Duodenal mucosa (tissue), 2 donors: ENCODE data around the gene STX17.
"Not testable (repeated sequence)": the region's sequence is repeated elsewhere in the genome, so short reads cannot be mapped to it uniquely, and the experiment has no call there.

Experiments
- H3K27ac ChIP-seq: one replicate; pipeline ENCODE4 v1.7.0; 2013; ENCODE audit warnings: low read depth, low read length
- H3K27me3 ChIP-seq, 2 donors: one replicate each; pipeline ENCODE4 v1.7.0; 2013; ENCODE audit warnings: low read length in 2 of 2, control low read depth in 1 of 2; ENCODE audit not compliant: insufficient read depth in 2 of 2, control insufficient read depth in 1 of 2
- H3K36me3 ChIP-seq, 2 donors: one replicate each; pipeline ENCODE4 v1.7.0; 2013; ENCODE audit warnings: low read length in 2 of 2, control low read depth in 1 of 2; ENCODE audit not compliant: insufficient read depth in 2 of 2, control insufficient read depth in 1 of 2
- H3K4me1 ChIP-seq, 2 donors: one replicate each; pipeline ENCODE4 v1.7.0; 2013; ENCODE audit warnings: low read length in 2 of 2, control low read depth in 1 of 2; ENCODE audit not compliant: insufficient read depth in 2 of 2, control insufficient read depth in 1 of 2
- H3K4me3 ChIP-seq, 2 donors: one replicate each; pipeline ENCODE4 v1.7.0; 2013; ENCODE audit warnings: low read length in 2 of 2, low read depth in 1 of 2
- H3K9ac ChIP-seq, 2 donors: one replicate each; pipeline ENCODE4 v1.7.0; 2013; ENCODE audit warnings: low read length in 2 of 2, low read depth in 1 of 2
- H3K9me3 ChIP-seq, 2 donors: one replicate each; pipeline ENCODE4 v1.7.0; 2013; ENCODE audit warnings: low read length in 2 of 2, control low read depth in 1 of 2; ENCODE audit not compliant: control insufficient read depth in 1 of 2

Gene STX17

DNA sequence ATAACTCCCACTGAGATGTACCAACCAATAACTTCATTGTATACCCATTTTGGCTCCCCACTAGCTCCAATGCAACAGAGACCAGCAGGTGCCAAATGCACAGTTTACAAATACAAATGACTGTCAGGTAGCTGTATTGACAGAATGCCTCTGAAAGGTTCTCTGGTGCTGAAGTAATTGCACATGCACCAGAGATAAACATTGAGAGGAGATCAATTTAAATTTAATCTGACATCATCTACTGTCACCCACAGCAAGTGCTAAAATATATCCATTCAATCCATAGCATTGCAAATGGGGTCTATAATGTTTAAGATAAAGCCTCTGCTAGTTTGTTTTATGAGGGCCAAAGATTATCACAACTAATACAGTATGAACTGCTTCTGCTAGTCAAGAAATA lies 80.2 kb downstream of the STX17 start:
- Histone ChIP-seq H3K4me1 (no peaks in the 10 kb centered on the region), H3K27me3 (no peaks in the 10 kb centered on the region), H3K36me3 (peaks cover 2 to 11% of the 10 kb centered on the region in 2 donors), H3K9ac (no peak overlapping the region), H3K9me3 (peaks cover 3 to 8% of the 10 kb centered on the region in 2 donors), H3K27ac (no peak overlapping the region), H3K4me3 (no peak overlapping the region)

DNA sequence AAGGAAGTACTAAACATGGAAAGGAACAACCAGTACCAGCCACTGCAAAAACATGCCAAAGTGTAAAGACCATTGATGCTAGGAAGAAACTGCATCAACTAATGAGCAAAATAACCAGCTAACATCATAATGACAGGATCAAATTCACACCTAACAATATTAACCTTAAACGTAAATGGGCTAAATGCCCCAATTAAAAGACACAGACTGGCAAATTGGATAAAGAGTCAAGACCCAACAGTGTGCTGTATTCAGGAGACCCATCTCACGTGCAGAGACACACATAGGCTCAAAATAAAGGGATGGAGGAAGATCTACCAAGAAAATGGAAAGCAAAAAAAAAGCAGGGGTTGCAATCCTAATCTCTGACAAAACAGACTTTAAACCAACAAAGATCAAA lies 84.1 kb downstream of the STX17 start:
- not testable (repeated sequence) for H3K4me3 ChIP-seq, H3K4me1 ChIP-seq, H3K27ac ChIP-seq, H3K9ac ChIP-seq, H3K27me3 ChIP-seq, H3K36me3 ChIP-seq
- H3K9me3 ChIP-seq: peaks cover 3 to 12% of the 10 kb centered on the region in 2 donors

DNA sequence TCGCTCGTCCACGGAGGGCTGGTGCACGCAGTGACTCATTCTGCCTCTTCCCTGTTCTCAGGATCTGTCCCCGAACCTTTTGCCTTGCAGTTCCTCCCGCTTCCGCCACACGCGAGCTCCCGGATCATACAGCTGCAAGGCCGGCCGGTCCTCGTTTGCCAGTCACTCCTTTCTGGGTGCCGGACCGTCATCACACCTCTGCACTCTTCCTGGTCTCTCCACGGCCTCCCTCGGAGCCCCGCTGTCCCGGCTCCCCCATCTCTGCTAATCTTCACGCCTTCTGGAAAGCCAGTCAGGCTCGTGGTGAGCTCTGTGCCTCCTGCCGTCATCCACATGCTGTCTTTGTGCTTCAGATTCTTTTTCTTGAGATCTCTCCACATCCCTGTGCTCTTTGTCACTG lies 91.8 kb downstream of the STX17 start:
- no peaks in the 10 kb centered on the region for H3K27me3 ChIP-seq
- H3K27ac ChIP-seq: no peak overlapping the region
- H3K36me3 ChIP-seq: peaks cover 1 to 8% of the 10 kb centered on the region in 2 donors
- H3K4me3 ChIP-seq: no peak overlapping the region
- H3K4me1 ChIP-seq: no peaks in the 10 kb centered on the region
- peaks cover 0 to 3% of the 10 kb centered on the region in 2 donors for H3K9me3 ChIP-seq
- no peak overlapping the region for H3K9ac ChIP-seq

DNA sequence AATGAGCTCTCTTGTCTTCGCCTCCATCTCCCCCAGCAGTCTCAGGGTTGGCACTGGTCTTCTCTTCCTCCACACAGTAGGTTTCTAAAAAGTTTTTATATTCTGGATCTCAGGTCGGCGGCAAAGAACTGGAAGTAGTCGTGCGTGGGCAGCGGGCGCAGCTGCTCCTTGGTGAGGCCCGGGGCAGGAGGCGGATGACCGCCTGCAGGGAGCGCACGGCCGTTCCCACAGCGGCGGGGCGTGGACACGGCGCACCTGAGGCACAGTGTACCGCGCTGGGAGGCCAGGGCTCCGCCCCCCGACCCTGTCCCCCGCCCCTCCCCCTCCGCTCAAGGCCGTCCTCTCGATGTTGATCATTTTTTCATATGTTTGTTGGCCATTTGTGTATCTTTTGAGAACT lies 92.4 kb downstream of the STX17 start:
- peaks cover 0 to 3% of the 10 kb centered on the region in 2 donors for H3K9me3 ChIP-seq
- H3K36me3 ChIP-seq: peaks cover 7 to 14% of the 10 kb centered on the region in 2 donors
- no peaks in the 10 kb centered on the region for H3K4me1 ChIP-seq
- no peak overlapping the region for H3K27ac ChIP-seq
- H3K27me3 ChIP-seq: no peaks in the 10 kb centered on the region
- H3K4me3 ChIP-seq: no peak overlapping the region
- no peak overlapping the region for H3K9ac ChIP-seq

DNA sequence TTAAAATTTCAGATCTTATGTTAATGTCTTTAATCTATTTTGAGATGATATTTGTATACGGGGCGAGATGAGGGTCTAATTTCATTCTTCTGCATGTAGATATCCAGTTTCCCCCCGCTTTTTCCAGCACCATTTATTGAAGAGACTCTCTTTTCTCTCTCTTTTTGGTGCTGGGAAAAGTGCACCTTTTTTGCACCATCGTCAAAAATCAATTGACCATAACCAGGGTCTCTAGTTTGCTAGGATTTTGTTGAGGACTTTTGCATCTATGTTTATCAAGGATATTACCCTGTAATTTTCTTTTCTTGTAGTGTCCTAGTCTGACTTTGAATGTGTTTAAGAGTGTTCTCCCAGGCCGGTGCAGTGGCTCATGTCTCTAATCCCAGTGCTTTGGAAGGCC lies 93.3 kb downstream of the STX17 start:
- no peaks in the 10 kb centered on the region for H3K9me3 ChIP-seq
- no peaks in the 10 kb centered on the region for H3K27me3 ChIP-seq
- peaks cover 13 to 23% of the 10 kb centered on the region in 2 donors for H3K36me3 ChIP-seq
- no peak overlapping the region for H3K9ac ChIP-seq
- no peaks in the 10 kb centered on the region for H3K4me1 ChIP-seq
- no peak overlapping the region for H3K27ac ChIP-seq
- H3K4me3 ChIP-seq: no peak overlapping the region

DNA sequence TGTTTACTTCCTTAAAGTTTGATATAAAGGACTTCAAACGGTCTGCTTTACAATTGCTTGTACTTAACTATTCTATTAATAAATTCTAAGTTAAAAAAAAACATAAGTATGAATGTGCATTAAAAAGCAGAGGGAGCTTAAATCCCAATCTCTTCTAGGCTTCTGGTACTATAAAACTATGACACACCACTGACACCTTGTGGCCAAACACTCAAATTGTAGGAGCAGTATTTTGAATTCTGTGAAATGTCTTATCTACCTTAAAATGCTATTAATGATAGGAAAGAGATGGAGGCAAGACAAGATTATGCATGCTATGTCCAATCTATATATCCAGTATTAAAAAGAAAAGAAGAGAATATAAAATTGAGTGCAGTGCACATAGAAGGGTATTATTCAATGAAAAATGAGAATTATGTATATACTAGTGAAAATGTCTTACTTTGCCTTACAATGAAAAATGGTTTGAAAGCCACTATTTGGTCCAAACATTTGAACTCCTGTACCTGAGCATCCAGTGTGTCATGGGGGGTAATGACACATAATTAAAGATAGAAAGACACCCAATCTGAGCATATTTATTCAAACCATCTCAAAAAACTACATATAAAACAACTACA lies 104.7 kb downstream of the STX17 start:
- no peak overlapping the region for H3K4me3 ChIP-seq
- peaks cover 7 to 15% of the 10 kb centered on the region in 2 donors for H3K36me3 ChIP-seq
- no peak overlapping the region for H3K9ac ChIP-seq

DNA sequence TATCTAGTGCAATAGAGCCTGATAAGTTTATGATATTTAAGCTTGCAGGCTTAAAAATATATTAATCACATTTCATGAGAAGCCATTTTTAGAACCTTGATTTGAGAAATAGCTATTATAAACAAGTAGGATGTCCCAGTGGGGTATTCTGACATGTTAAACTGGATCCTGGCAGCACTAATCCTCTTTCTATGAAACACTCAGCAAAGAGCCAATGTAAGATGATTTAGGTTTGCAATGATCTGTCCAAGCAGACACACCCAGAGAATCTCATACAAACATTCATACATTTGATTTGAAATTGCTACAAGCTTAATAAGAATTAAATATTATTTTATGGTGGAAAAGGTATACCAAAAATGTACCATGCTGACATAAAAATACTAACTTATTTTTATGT lies 105.8 kb downstream of the STX17 start:
- Histone ChIP-seq H3K27ac (no peak overlapping the region), H3K4me3 (no peak overlapping the region), H3K9me3 (no peaks in the 10 kb centered on the region), H3K36me3 (peaks cover 7 to 23% of the 10 kb centered on the region in 2 donors), H3K27me3 (no peaks in the 10 kb centered on the region), H3K9ac (no peak overlapping the region), H3K4me1 (no peaks in the 10 kb centered on the region)

More for the DNA sequence above, 104.7 kb downstream of the STX17 start:
- Histone ChIP-seq H3K9me3 (no peaks in the 10 kb centered on the region), H3K4me1 (no peaks in the 10 kb centered on the region), H3K27me3 (no peaks in the 10 kb centered on the region), H3K27ac (no peak overlapping the region)

DNA sequence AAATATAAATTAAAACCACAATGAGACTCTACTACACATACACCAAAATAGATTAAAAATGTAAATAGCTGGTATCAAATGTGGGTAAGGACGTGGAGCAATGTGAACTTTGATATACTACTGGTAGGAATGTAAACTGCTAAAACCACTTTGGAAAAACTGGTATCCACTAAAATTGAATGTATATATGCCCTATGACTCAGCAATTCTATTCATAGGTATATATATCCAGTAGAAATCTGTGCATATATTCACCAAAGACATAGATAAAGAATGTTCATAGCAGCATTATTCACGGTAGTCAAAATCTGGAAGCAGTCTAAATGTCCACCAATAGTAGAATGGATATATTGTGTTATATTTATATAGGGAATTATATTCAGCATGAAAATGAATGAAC lies 107.1 kb downstream of the STX17 start:
- no peaks in the 10 kb centered on the region for H3K4me1 ChIP-seq
- no peaks in the 10 kb centered on the region for H3K9me3 ChIP-seq
- no peak overlapping the region for H3K9ac ChIP-seq
- H3K36me3 ChIP-seq: peaks cover 13 to 27% of the 10 kb centered on the region in 2 donors
- H3K27ac ChIP-seq: no peak overlapping the region
- H3K27me3 ChIP-seq: no peaks in the 10 kb centered on the region
- no peak overlapping the region for H3K4me3 ChIP-seq

DNA sequence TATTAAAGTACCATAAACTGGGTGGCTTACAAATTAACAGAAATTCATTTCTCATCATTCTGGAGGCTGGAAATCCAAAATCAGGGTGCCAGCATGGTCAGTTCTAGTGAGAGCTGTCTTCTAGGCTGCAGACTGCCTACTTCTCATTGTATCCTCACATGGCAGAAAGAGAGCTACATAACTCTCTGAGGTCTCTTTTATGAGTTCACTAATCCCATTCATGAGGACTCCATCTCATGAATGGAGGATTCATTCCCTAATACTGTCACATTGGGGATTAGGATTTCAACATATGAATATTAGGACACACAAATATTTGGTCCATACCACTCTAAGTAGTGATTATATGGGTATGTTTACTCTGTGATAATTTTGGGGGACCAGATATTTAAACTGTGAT lies 108.4 kb downstream of the STX17 start:
- Histone ChIP-seq H3K36me3 (peaks cover 13 to 35% of the 10 kb centered on the region in 2 donors), H3K27me3 (no peaks in the 10 kb centered on the region), H3K27ac (no peak overlapping the region), H3K9me3 (no peaks in the 10 kb centered on the region), H3K4me3 (no peak overlapping the region), H3K9ac (no peak overlapping the region), H3K4me1 (no peaks in the 10 kb centered on the region)

DNA sequence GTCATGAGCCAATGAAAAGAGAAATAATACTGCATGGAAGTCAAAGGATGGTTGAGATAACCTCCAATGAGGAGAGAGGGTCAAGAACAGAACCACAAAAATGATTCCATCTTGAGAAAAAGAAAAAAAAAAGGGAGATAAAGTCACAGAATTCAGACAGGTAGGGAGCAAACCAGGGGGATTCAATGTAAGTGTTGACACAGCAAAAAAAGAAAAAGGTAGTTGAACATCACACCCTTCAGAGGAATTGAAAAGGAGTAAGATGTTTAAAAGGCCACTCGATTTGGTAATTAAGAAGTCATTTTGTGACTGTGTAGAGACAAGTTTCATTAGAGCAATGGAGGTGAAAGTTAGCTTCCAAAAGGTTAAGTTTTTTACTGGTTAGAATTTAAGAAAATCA lies 113.1 kb downstream of the STX17 start:
- Histone ChIP-seq H3K27me3 (no peaks in the 10 kb centered on the region), H3K27ac (no peak overlapping the region), H3K36me3 (peaks cover 18 to 40% of the 10 kb centered on the region in 2 donors), H3K4me3 (no peak overlapping the region), H3K4me1 (no peaks in the 10 kb centered on the region), H3K9ac (no peak overlapping the region), H3K9me3 (no peaks in the 10 kb centered on the region)
